ENCODE data around the gene CHD6. TPM values are rescaled to one million over a fixed set of nuclear protein-coding genes. Genes with fewer than 3 reads are reported as not detected.

The CHD6 gene
- total and polyA plus RNA-seq, 4 donors: 3.3 to 23.4 (median 18.2) TPM

DNA sequence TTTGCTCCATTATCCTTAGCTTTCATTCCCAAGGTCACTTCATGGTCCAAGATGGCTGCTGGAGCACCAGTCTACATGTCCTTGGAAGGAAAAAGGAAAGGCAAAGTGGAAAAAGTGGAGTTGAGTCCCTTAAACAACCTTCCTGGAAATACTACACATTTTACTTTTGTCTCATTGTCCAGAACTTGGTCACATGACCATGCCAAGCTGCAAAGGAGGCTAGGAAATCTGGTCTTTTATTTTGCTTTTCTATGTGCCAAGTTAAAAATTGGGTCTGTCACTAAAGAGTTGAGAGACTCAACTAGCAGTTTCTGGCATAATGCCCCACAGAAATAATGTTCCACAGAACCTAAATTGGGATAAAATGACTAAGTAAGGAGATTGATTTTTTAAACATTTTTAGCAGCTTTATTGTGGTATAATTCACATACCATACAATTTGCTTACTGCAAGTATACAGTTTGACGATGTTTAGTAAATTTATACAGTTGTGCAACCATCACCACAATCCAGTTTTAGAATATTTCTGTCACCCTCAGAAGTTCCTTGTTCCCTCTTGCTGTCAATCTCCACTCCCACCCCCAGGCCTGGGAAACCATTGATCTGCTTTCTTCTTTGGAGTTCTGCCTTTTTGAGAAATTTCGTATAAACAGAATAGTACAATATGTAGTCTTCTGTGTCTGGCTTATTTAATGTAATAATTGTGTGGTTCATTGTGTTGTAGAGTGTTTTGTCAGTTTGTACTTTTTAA lies 5.6 kb upstream of the CHD6 start:
- Histone ChIP-seq H3K9me3 (ENCODE audit: control insufficient read depth in 4 of 4, low read length in 3 of 4) (no peaks in the 10 kb centered on the region), H3K36me3 (ENCODE audit: control insufficient read depth in 4 of 4, insufficient read depth in 3 of 4, low read depth in 1 of 4, low read length in 3 of 4) (no peaks in the 10 kb centered on the region), H3K4me3 (ENCODE audit: low read depth in 1 of 3, low read length in 3 of 3) (no peak overlapping the region), H3K9ac (ENCODE audit: low read depth in 1 of 2, low read length in 2 of 2) (no peak overlapping the region), H3K27me3 (ENCODE audit: control insufficient read depth in 4 of 4, insufficient read depth in 4 of 4, low read length in 3 of 4) (no peaks in the 10 kb centered on the region), H3K4me1 (ENCODE audit: control insufficient read depth in 4 of 4, insufficient read depth in 4 of 4, low read length in 3 of 4) (peaks cover 0 to 4% (median 1%) of the 10 kb centered on the region in 4 donors), H3K27ac (ENCODE audit: low read depth in 1 of 2, low read length in 2 of 2) (no peak overlapping the region)
- DNase-seq (ENCODE audit: low spot score): no peak
- WGBS: 74% methylated on average over 2 of the region's 2 CpGs
- no peak for TF ChIP-seq HNF4G (IDR thresholded peaks at IDR 0.05)
- TF ChIP-seq, protein P1, sequence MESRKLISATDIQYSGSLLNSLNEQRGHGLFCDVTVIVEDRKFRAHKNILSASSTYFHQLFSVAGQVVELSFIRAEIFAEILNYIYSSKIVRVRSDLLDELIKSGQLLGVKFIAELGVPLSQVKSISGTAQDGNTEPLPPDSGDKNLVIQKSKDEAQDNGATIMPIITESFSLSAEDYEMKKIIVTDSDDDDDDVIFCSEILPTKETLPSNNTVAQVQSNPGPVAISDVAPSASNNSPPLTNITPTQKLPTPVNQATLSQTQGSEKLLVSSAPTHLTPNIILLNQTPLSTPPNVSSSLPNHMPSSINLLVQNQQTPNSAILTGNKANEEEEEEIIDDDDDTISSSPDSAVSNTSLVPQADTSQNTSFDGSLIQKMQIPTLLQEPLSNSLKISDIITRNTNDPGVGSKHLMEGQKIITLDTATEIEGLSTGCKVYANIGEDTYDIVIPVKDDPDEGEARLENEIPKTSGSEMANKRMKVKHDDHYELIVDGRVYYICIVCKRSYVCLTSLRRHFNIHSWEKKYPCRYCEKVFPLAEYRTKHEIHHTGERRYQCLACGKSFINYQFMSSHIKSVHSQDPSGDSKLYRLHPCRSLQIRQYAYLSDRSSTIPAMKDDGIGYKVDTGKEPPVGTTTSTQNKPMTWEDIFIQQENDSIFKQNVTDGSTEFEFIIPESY (IDR thresholded peaks at IDR 0.05): no peak
- TF ChIP-seq TAF1 (conservative IDR thresholded peaks at IDR 0.05): no peak
- no peak for TF ChIP-seq SP1 (IDR thresholded peaks at IDR 0.05)
- no peak for TF ChIP-seq JUND (IDR thresholded peaks at IDR 0.05)
- TF ChIP-seq YY1 (IDR thresholded peaks at IDR 0.05): no peak
- TF ChIP-seq, protein P2, sequence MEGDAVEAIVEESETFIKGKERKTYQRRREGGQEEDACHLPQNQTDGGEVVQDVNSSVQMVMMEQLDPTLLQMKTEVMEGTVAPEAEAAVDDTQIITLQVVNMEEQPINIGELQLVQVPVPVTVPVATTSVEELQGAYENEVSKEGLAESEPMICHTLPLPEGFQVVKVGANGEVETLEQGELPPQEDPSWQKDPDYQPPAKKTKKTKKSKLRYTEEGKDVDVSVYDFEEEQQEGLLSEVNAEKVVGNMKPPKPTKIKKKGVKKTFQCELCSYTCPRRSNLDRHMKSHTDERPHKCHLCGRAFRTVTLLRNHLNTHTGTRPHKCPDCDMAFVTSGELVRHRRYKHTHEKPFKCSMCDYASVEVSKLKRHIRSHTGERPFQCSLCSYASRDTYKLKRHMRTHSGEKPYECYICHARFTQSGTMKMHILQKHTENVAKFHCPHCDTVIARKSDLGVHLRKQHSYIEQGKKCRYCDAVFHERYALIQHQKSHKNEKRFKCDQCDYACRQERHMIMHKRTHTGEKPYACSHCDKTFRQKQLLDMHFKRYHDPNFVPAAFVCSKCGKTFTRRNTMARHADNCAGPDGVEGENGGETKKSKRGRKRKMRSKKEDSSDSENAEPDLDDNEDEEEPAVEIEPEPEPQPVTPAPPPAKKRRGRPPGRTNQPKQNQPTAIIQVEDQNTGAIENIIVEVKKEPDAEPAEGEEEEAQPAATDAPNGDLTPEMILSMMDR (IDR thresholded peaks at IDR 0.05; ENCODE audit: low read depth, low read length, missing input control): no peak
- TF ChIP-seq RXRA (IDR thresholded peaks at IDR 0.05): no peak
- no peak for TF ChIP-seq NR2F2 (IDR thresholded peaks at IDR 0.05)
- no peak for TF ChIP-seq EGR1 (IDR thresholded peaks at IDR 0.05; ENCODE audit: low read depth in 2 of 2)
- TF ChIP-seq, protein P3, sequence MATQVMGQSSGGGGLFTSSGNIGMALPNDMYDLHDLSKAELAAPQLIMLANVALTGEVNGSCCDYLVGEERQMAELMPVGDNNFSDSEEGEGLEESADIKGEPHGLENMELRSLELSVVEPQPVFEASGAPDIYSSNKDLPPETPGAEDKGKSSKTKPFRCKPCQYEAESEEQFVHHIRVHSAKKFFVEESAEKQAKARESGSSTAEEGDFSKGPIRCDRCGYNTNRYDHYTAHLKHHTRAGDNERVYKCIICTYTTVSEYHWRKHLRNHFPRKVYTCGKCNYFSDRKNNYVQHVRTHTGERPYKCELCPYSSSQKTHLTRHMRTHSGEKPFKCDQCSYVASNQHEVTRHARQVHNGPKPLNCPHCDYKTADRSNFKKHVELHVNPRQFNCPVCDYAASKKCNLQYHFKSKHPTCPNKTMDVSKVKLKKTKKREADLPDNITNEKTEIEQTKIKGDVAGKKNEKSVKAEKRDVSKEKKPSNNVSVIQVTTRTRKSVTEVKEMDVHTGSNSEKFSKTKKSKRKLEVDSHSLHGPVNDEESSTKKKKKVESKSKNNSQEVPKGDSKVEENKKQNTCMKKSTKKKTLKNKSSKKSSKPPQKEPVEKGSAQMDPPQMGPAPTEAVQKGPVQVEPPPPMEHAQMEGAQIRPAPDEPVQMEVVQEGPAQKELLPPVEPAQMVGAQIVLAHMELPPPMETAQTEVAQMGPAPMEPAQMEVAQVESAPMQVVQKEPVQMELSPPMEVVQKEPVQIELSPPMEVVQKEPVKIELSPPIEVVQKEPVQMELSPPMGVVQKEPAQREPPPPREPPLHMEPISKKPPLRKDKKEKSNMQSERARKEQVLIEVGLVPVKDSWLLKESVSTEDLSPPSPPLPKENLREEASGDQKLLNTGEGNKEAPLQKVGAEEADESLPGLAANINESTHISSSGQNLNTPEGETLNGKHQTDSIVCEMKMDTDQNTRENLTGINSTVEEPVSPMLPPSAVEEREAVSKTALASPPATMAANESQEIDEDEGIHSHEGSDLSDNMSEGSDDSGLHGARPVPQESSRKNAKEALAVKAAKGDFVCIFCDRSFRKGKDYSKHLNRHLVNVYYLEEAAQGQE (IDR thresholded peaks at IDR 0.05): no peak
- no peak for TF ChIP-seq FOXA1 (IDR thresholded peaks at IDR 0.05)
- TF ChIP-seq RAD21 (IDR thresholded peaks at IDR 0.05): no peak
- TF ChIP-seq, protein P4, sequence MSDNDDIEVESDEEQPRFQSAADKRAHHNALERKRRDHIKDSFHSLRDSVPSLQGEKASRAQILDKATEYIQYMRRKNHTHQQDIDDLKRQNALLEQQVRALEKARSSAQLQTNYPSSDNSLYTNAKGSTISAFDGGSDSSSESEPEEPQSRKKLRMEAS (IDR thresholded peaks at IDR 0.05): no peak
- TF ChIP-seq HNF4A (conservative IDR thresholded peaks at IDR 0.05): no peak

DNA sequence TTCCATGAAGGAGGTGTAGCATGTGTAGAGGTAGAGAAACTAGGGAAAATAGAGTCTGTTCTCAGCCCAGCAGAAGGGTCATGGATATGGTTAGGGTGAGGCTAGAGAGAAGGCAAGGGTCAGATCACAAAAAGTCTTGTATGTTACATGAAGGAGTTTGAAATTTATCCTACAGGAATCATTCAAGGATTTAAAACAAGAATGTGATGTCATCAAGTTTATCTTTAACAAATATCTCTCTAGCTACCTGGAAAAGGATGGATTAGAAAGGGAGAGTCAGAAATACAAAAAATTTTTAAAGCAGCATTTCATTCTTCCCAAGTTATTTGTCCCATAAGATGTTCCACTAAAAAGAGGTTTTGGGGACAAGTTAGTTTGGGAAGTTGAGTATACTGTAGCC lies 4.4 kb upstream of the CHD6 start:
- no peak overlapping the region for H3K9ac ChIP-seq (ENCODE audit: low read depth in 1 of 2, low read length in 2 of 2)
- TF ChIP-seq SP1 (IDR thresholded peaks at IDR 0.05): no peak
- TF ChIP-seq RXRA (IDR thresholded peaks at IDR 0.05): no peak
- TF ChIP-seq RAD21 (IDR thresholded peaks at IDR 0.05): no peak
- no peak for TF ChIP-seq JUND (IDR thresholded peaks at IDR 0.05)
- TF ChIP-seq, protein P4 (IDR thresholded peaks at IDR 0.05): no peak
- TF ChIP-seq, protein P5, sequence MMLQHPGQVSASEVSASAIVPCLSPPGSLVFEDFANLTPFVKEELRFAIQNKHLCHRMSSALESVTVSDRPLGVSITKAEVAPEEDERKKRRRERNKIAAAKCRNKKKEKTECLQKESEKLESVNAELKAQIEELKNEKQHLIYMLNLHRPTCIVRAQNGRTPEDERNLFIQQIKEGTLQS (IDR thresholded peaks at IDR 0.05): no peak
- no peak for TF ChIP-seq HNF4G (IDR thresholded peaks at IDR 0.05)
- no peak for TF ChIP-seq TAF1 (conservative IDR thresholded peaks at IDR 0.05)
- TF ChIP-seq GABPA (IDR thresholded peaks at IDR 0.05 in 1 of 2, conservative IDR thresholded peaks at IDR 0.05 in 1 of 2): no peak
- no peak overlapping the region for H3K4me3 ChIP-seq (ENCODE audit: low read depth in 1 of 3, low read length in 3 of 3)
- no peak overlapping the region for H3K27ac ChIP-seq (ENCODE audit: low read depth in 1 of 2, low read length in 2 of 2)
- no peaks in the 10 kb centered on the region for H3K9me3 ChIP-seq (ENCODE audit: control insufficient read depth in 4 of 4, low read length in 3 of 4)
- peaks cover 0 to 5% (median 2%) of the 10 kb centered on the region in 4 donors for H3K4me1 ChIP-seq (ENCODE audit: control insufficient read depth in 4 of 4, insufficient read depth in 4 of 4, low read length in 3 of 4)
- no peaks in the 10 kb centered on the region for H3K36me3 ChIP-seq (ENCODE audit: control insufficient read depth in 4 of 4, insufficient read depth in 3 of 4, low read depth in 1 of 4, low read length in 3 of 4)
- no peak for DNase-seq (ENCODE audit: low spot score)
- H3K27me3 ChIP-seq (ENCODE audit: control insufficient read depth in 4 of 4, insufficient read depth in 4 of 4, low read length in 3 of 4): no peaks in the 10 kb centered on the region

Data from liver (tissue), 9 donors.